GM18507 (cell line): ENCODE results near the gene CAMK1D.

Experiments used
- DNase-seq: peaks from one replicate; pipeline ENCODE4 v3.0.0; 2011; ENCODE audit warnings: low read depth; ENCODE audit not compliant: insufficient read length; ENCODE audit errors: extremely low spot score
- FAIRE-seq: peaks from 2 replicates; lab custom pipeline; 2011; peaks lifted over from hg19 to GRCh38; lab: Jason Lieb, UNC

CAMK1D gene

DNA sequence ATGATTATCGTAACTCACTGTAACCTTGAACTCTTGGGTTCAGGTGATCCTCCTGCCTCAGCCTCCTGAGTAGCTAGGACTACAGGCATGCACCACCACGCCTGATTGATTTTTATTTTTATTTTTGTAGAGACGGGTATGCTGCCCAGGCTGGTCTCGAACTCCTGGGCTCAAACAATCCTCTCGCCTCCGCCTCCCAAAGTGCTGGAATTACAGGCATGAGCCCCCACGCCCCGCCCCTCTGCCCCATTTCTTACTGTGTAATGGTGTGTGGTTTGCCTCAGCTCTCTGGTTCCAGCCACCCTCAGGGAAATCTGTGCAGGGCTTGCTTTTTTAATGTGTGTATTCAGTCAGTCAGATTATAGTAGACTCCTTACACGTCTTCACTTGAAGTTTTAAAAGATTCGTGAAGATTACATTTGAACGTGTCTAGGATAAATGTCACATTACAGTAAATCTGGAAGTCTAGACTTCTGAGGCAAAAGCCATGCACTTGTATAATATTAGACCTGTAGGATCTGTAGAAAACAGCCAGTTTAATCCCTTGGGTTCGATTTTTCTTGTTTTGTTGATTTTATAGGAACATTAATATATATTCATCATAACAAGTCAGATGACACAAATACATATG lies 276.2 kb downstream of the CAMK1D start:
- FAIRE-seq: no peak
- no peak for DNase-seq

DNA sequence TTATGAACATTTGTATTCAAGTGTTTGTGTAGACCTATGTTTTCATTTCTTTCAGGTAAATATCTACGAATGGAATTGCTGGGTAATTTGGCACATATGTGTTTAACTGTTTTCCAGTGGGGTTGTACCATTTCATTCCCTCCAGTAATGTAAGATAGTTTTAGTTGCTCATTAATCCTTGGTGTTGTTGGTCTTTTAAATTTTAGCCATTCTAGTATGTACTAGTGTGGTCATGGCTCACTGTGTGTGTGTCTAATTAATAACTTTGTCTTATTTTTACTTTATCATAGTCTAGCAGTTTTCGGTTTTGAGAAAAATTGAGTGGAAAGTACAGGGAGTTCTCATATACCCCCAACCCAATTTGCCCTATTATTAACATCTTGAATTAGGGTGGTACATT lies 278.8 kb downstream of the CAMK1D start:
- DNase-seq (no peak), FAIRE-seq (peak; percentile 76)

DNA sequence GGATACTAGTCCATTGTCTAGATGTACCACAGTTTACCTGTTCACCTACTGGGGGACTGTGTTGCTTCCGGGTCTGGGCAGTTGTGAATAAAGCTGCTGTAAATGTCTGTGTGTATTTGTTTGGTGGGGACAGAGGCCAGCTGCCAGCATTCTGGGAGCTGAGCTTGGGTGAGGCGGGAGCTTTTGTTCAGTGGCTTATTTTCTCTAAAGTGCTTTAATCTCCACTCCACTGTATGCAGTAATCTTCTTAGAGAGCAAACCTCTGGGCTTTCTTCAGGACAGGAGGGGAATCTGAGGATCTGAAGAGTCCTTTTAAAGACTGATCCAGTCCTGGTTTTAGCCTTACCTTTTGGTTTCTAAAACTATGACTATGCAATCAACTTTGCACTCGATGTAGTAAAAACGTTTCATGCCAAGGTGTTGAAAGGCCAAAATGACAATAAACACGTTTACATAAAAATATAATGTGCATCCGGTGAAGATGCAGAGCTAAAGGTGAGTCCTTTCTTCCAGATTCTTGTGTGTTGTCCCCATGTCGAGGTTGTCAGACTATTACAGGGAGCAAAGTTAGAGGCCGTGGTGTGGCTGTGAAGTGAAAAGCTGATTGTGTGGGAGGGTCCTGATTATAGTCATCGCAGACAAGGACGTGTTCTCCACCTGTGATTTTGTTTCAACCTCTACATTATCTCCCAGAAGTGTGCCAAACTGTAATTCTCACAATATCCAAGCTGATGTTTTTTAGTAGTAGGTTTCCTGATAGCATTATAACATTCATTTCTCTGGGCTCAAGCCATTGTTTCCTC lies 279.8 kb downstream of the CAMK1D start:
- no peak for DNase-seq
- no peak for FAIRE-seq

DNA sequence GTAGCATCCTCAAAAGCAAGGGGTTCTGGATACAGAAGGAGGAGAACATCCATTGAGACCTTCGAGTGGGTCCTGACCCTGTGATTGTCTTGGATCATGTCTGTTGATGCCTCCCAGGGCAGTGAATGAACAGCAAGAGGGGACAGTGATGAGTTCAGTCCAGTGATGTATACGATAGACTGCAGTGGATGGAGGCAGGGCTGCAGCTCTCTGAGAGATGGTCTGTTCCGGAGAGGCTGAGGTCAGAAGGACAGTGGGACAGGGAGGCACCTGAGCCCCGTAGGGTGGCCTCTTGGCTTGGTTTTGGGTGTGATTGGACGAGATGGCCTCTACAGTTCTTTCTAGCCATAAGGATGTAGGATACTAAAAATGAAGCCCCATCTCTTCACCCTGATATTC lies 280.4 kb downstream of the CAMK1D start:
- DNase-seq (no peak), FAIRE-seq (no peak)

DNA sequence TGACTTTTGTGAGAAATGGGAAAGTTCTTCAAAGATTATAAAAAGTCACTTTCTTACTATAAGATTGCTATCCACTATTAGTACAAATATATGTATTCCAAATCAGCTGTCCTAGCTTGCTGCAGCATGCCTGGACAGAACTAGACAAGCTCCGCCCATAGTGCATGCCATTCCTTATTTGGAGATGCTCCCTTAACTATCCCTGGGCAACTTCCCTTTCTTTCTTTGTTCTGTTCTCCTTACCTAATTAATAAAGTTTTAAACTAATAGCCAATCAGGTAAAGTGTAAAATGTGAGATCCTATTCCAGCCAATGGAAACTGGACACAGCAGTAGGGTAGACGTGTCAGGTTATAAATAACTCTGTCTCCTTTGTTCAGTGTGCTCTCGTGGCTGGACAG lies 281.9 kb downstream of the CAMK1D start:
- DNase-seq (no peak), FAIRE-seq (no peak)

DNA sequence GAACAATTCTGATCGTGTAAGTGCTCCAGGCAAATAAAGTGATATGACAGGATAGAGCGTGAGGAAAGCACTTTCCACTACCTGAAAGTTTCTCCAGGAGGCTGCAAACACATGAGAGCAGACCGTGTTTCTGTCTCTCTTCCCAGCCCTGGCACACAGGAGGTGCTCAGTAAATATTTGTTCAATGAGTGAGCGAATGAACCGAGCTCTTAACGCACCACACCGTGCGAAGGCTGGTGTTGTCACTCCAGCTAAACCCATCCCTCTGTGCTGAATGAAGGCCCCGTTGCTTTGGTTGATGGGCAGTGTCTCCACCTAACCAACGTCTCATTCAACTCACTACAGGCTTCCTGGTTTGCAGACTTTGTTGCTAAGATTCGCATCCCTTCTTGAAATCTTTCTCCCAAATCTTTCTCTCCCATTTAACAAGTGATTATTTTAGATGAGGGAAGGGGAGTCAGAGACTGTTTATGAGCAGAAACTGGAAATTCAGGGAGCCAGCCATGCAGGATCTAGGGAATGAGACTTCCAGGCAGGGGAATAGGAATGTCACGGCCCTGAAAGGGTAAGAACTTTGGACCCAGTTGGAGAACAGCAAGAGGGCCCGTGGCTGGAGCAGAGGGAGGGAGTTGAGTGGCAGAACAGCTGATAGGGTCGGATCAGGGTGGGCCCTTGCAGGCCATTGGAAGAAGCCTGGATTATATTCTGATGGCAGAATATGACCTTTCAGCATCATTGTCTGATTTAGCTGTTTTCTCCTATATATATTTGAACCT lies 282.6 kb downstream of the CAMK1D start:
- FAIRE-seq (no peak), DNase-seq (no peak)

DNA sequence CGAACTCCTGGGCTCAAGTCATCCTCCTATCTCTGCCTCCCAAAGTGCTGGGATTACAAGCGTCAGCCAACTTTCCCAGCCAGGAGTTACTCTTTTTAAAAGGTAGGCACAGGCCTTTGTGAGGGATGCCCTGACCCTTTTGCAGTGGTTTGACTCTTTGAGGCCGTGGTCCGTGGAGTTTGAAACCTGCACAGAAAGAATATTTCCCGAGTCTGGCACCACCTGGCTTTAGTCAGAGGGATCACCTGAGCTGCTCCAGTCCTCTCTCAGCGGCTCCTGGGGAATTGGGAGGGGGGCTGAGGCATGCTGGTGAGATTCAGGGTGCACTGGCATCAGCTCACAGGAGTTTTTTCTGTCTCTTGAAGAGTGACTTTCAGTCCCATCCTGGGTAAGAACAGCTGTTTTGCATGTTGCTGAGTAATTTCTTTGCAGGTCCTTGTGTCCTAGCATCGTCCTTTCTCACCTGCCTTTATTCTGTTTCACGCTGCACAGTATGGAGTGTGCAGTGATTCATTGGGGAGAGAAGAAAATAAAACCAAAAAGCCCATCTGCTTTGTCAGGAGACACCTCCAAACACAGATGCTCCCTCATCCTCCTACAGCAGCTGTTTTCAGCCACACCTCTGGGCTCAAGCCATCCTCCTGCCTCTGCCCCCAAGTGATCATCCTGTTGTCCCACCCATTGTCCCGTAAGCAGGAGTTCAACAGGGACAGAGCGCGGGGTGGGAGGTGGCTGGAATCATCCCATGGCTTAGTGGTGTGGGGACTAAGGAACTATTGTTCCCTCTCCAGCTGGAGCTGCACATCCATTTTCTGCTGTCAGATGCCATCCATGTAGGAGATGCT lies 284.7 kb downstream of the CAMK1D start:
- no peak for DNase-seq
- FAIRE-seq: peak; percentile 15

DNA sequence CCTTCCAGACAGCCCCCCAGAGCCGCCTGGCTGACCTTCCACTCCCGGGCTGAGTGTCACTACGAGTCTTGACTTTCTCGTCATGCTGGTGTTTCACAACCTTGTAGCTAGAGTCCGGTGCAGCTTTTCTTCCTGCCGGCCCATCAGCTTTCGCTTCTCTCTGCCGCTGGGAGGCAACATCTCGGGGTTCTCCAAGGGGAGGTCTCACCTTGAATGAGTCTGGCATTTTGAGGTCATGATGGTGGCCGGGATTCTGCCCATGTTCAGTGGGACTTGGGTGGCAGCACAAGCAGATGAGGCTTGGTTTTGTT lies 285.2 kb downstream of the CAMK1D start:
- DNase-seq: no peak
- FAIRE-seq: no peak

DNA sequence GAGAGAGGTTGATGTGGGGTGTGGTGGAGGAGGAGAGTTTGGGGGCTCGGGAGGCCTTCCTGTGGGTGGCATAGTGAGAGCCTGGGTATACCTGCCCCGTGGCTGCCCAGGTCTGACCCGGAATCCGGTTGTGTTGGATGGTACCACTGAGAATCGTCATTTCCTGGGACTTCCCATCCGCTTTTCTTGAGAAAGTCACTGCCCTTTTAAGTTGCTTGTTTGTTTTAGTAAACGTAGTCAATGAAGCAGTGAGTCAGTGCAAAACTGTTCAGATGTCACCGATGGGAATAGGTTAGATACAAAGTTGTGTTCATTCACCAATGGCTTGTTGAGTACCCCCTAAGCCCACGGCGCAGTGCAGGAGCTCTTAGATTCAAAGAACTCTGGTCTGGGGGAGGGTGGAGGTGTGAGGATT lies 285.8 kb downstream of the CAMK1D start:
- peak; percentile 44 for FAIRE-seq
- DNase-seq: no peak

DNA sequence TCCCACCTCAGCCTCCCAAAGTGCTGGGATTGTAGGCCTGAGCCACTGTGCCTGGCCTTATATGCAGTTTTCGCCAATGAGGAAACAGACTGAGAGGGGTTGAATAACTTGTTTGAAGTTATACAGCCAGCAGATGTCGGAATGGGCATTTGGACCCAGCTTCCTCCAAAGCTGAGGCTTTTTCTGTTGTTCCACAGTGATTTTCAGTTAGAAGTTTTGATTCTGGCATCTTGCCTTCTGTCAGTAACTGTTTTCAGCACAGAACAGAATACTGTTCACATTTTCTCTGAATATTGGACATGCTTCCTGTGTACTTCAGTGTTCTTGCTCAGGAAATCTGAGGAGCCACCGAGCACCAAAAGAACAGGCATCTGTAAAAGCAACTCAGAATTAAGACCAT lies 287.2 kb downstream of the CAMK1D start:
- DNase-seq: no peak

DNA sequence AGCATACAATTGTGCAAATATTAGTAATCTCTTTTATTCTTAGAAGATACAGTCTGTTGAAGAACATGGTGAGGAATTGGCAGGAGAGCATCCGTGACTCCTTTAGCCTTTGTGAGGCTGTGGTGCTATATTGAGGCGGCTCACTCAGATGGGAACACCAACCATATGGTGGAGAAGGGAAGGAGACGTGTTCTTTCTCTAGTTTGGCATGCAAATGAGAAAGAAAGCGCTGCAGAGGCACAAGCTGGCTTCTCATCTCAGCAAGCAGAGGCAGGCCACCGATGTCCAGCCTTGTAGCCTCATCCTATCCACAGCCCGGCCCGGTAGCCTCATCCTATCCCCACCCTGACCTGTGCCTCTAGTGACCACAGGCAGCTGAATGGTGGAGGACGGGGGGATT lies 288.3 kb downstream of the CAMK1D start:
- no peak for DNase-seq
- FAIRE-seq: no peak

More for the DNA sequence above, 287.2 kb downstream of the CAMK1D start:
- FAIRE-seq: no peak

DNA sequence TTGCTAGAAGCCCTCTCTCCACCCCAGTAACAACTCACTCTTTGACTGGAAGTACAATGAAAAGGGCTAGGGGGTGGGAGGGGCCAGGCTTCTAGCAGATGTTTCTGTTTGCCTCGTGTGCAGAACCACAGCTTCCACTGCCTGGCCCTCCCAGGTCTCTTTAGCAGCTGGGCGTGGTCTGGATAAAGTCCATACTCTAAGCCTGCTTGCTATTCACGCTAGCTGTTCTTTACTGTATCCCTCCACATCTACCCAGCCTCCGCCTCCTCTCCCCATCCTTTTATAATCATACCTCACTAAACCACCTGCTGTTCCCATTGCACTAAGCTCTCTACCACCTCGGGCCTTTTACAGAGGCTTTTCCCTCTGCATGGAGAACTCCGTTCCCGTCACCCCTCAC lies 288.8 kb downstream of the CAMK1D start:
- no peak for DNase-seq
- FAIRE-seq: peak; percentile 21

DNA sequence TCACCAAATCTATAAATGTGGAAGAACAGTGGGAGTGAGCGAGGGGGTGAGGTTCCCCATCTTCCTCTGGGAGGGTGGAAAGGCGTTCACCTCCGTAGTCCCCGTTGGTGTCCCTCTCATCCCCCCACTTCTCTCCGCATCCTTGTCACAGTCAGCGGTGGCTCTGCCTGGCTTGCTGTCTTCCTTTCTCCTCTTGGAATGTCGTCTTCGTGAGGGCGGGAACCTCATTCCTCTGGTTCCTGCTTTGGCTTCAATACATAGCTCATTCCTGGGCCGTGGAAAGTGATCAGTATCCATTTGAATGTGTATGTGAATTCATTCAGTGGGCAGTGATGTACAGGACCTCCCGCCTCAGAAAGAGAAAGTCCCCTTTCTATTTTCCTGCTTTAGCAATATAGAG lies 289.4 kb downstream of the CAMK1D start:
- FAIRE-seq (no peak), DNase-seq (no peak)

DNA sequence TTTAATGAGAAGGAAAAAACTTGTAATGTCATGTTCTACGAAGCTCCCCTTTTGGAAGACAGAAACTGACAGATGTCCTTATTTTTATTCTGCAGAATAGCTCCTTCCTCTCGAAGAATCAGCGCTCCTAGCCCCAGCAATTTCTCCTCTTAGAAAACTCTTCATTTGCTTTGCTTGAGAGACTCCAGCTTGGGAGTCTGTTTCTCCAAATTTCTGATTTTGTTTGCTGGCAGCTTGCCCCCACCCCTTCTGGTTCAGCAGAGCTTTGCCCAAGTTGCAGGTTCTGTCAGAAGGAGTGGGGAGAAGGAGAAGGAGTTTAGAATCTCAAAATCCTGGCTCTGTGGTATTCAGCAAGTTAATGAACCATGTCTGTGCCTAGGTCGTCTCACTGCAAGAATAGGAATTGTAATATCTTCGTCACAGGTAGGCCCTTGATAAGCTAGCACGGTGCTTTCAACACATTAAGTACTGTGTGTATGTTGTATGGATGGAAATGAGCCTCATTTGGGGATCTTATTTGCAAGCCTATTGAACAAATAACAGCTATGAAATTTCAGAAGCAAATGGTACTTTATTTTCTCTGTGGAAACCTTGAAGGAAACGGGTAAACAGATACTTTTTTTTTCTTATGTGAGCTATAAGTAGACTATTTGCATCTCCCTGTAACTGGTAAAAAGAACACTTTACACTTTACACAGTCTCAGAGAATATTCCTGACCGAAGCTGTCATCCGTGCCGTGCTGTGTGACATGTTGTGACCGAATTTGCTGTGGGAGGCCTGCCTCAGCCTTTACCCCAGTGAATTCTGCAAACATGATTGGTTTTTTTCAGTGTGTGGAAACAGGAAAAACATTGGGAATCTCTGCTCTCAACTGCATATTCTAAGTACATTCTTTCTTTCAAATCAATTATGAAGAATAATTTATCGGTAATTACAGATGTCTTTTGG lies 290.9 kb downstream of the CAMK1D start:
- DNase-seq (no peak), FAIRE-seq (no peak)

DNA sequence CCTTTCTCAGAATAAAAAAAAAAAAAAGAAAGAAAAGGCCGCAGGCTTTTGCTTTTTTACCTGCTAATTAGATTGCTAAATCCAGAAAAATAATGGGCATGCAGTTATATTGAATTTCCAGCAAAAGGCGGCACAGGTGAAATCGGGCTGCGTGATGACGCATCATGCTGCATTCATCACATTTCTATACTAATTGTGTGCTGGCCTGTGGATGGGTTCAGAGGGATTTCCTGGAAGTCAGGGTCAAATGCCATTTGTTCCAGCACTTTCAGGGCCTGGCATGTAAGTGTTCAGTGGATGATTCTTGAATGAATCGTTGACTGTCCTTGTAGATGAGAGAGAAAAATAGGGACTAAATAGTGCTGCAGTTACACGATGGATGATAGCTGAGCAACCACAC lies 292.7 kb downstream of the CAMK1D start:
- DNase-seq: no peak

DNA sequence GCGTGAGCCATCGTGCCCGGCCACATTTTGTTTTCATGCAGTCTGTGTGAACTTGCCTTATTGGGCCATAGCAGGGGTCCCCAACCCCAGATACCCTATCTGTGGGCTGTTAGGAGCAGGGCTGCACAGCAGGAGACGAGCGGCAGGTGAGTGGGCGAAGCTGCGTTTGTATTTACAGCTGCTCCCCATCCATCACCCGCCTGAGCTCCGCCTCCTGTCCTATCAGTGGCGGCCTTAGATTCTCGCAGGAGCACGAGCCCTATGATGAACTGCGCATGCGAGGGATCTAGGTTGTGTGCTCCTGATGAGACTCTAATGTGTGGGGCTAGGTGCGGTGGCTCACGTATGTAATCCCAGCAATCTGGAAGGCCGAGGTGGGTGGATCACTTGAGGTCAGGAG lies 293.9 kb downstream of the CAMK1D start:
- DNase-seq (no peak), FAIRE-seq (no peak)

More for the DNA sequence above, 292.7 kb downstream of the CAMK1D start:
- no peak for FAIRE-seq

DNA sequence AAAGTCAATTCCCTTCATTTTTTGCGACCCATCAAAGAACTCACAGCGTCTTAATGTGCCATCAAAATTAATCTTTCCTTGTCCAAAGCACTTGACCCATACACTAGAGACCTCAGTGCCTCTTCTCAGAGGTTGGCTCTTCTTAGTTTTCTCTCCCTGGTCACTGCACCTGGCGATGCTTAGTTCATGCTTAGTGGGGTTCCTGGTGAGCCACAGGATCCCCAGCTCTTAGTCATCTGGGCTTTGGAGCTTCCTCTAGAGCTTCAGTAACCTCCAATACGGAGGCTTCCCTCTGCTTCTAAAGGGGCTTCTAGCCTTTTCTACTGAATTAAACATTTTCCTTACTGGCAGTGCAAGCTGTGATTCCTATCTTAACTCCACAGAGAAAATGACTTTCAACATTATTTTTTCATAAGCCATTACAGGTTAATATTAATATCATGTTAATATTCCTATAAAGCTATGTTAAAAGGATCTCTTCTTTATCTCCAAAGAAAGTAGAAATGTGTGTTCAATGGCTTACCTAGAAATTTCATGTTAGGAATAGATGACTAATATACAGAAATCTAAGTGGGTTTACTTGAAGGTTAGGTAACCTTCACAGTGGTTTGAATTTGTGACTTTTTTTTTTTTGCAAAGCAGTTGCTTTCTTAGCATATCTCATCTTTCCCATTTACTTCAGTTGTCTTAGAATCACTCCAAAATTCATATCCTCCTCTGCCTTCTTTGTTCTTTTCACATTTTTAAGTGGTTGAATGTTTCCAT lies 295.2 kb downstream of the CAMK1D start:
- FAIRE-seq (peak; percentile 18), DNase-seq (no peak)

DNA sequence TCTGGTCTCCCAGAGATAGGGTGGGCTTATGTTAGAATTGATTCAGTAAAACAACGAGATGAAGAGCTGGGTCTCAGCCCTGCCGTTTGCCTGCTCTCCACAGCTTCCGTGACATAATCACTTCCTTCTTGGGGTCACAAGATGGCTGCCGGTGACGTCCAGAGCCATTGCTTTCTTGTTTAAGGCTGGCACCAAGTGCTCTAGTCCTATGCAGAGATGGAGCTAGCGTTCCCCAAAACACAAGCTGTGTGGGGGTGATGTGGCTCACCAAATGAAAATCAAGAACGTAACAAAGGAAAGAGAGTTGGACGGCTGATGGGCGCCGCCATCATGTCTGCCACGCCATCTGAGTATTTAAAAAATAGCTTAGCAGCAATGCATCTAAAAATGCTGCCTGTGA lies 296.1 kb downstream of the CAMK1D start:
- FAIRE-seq: no peak
- no peak for DNase-seq
